Body of pancreas (tissue), 4 donors: Measurements from ENCODE around the gene GRK4. TPM values are rescaled to one million over a fixed set of nuclear protein-coding genes. Genes with fewer than 3 reads are reported as not detected.
"Not testable (repeated sequence)": the region's sequence is repeated elsewhere in the genome, so short reads cannot be mapped to it uniquely, and the experiment has no call there.

Source experiments
- ATAC-seq: fragments of 150-250 bp; one replicate; pipeline ENCODE4 v1.9.1; 2016
- DNase-seq, 4 donors: peaks; one replicate each; pipeline ENCODE4 v3.0.0-alpha.2; 2019
- H3K27ac ChIP-seq, 4 donors: fragments of 200-600 bp; sonication (generic); 1 replicate in 3 of 4; 2 replicates in 1 of 4; pipeline versions ENCODE4 v1.5.1 to v1.6.1; 2016 to 2019; ENCODE audit warnings: mild to moderate bottlenecking in 1 of 4, mixed read lengths in 1 of 4, moderate library complexity in 1 of 4
- H3K27me3 ChIP-seq, 2 donors: fragments of 200-600 bp; sonication (generic); one replicate each; pipeline ENCODE4 v1.6.0; 2016; ENCODE audit warnings: mild to moderate bottlenecking in 1 of 2
- H3K36me3 ChIP-seq, 2 donors: fragments of 200-600 bp; sonication (generic); replicated peaks in 1 of 2; 2 replicates each; pipeline ENCODE4 v1.5.1; 2016; ENCODE audit warnings: low read depth in 2 of 2; ENCODE audit not compliant: insufficient read depth in 1 of 2
- H3K4me1 ChIP-seq: fragments of 200-600 bp; sonication (generic); one replicate; pipeline ENCODE4 v1.6.0; 2016
- H3K4me3 ChIP-seq, 2 donors: fragments of 200-600 bp; sonication (generic); 1 replicate in 1 of 2; 2 replicates in 1 of 2; pipeline ENCODE4 v1.5.1; 2016 to 2019
- H3K9me3 ChIP-seq, 3 donors: fragments of 200-600 bp; sonication (generic); 1 replicate in 2 of 3; 2 replicates in 1 of 3; pipeline ENCODE4 v1.5.1; 2016
- POLR2A ChIP-seq, 3 donors: fragments of 450-650 bp; IDR thresholded peaks; one replicate each; pipeline ENCODE4 v1.6.1; 2016; ENCODE audit warnings: antibody characterized with exemption in 3 of 3, mild to moderate bottlenecking in 2 of 3
- WGBS, 2 donors: methylation state at CpG; one replicate each; pipeline ENCODE4 v1.1.5; 2017; 5-methylcytosine and 5-hydroxymethylcytosine counted together
- intact Hi-C: fragments of 100-400 bp; cut with DNase I; formaldehyde crosslinking; loops from one replicate; pipeline ENCODE4 v1.15.1; 2023
- total RNA-seq, 2 donors: library from RNA; depleted of rRNA; stranded (reverse); fragments of >200 nt; gene quantifications; one replicate each; pipeline ENCODE4 v1.1.0, GENCODE V29; 2016
- TF ChIP-seq, protein P1 (sequence below), 7 experiments: fragments of 450-650 bp in 4 of 7; fragments of 200-600 bp in 3 of 7; sonication (generic) in 3 of 7; IDR thresholded peaks; one replicate each; pipeline ENCODE4 v1.5.1; 2016 to 2019; ENCODE audit warnings: antibody characterized with exemption in 7 of 7

The GRK4 gene
- total RNA-seq, 2 donors from 2014 or later: 6.5 to 14.5 TPM

GRCh38 chr4:2937986-2938385, 25.4 kb upstream of the GRK4 start:
- intact Hi-C loops: loop anchor here (5.0 kb wide), 1 partner anchor 181 kb away; the partner anchor contains the start of gene TNIP2

DNA sequence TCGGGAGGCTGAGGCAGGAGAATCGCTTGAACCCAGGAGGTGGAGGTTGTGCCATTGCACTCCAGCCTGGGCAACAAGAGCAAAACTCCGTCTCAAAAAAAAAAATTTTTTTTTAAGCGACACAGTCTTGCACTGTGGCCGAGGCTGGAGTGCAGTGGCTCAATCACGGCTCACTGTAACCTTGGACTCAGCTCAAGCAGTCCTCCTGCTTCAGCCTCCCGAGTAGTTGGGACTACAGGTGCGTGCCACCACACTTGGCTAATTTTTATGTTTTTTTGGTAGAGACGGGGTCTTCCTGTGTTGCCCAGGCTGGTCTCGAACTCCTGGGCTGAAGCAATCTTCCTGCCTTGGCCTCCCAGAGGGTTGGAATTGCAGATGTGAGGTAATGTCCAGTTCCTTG, 25.0 kb upstream of the GRK4 start:
- H3K27me3 ChIP-seq, H3K9me3 ChIP-seq, ATAC-seq, H3K4me3 ChIP-seq, H3K27ac ChIP-seq: not testable (repeated sequence)
- Histone ChIP-seq H3K36me3 (peaks cover 26 to 31% of the 10 kb centered on the region in 2 donors), H3K4me1 (peaks cover 29% of the 10 kb centered on the region)
- peak in 2 of 4 donors; percentile 5 to 10 for DNase-seq
- WGBS, 2 donors: 87 to 91% methylated on average over 10 of the region's 10 CpGs
- intact Hi-C loops: loop anchor here (5.0 kb wide), 1 partner anchor 181 kb away; the partner anchor contains the start of gene TNIP2

More at GRCh38 chr4:2937986-2938385, 25.4 kb upstream of the GRK4 start:
- Histone ChIP-seq H3K9me3 (no peaks in the 10 kb centered on the region), H3K27ac (no peak overlapping the region), H3K4me3 (no peak overlapping the region), H3K4me1 (peaks cover 33% of the 10 kb centered on the region), H3K36me3 (peaks cover 22 to 31% of the 10 kb centered on the region in 2 donors), H3K27me3 (no peaks in the 10 kb centered on the region)
- ATAC-seq (no peak), DNase-seq (peak in 1 of 4 donors; percentile 4)
- WGBS, 2 donors: 64 to 80% methylated on average over 12 of the region's 12 CpGs
- TF ChIP-seq POLR2A (IDR thresholded peaks at IDR 0.05): no peak
- TF ChIP-seq, protein P1, sequence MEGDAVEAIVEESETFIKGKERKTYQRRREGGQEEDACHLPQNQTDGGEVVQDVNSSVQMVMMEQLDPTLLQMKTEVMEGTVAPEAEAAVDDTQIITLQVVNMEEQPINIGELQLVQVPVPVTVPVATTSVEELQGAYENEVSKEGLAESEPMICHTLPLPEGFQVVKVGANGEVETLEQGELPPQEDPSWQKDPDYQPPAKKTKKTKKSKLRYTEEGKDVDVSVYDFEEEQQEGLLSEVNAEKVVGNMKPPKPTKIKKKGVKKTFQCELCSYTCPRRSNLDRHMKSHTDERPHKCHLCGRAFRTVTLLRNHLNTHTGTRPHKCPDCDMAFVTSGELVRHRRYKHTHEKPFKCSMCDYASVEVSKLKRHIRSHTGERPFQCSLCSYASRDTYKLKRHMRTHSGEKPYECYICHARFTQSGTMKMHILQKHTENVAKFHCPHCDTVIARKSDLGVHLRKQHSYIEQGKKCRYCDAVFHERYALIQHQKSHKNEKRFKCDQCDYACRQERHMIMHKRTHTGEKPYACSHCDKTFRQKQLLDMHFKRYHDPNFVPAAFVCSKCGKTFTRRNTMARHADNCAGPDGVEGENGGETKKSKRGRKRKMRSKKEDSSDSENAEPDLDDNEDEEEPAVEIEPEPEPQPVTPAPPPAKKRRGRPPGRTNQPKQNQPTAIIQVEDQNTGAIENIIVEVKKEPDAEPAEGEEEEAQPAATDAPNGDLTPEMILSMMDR (IDR thresholded peaks at IDR 0.05): no peak

GRCh38 chr4:2938906-2939305, 24.5 kb upstream of the GRK4 start:
- 90 to 94% methylated on average over 14 of the region's 14 CpGs for WGBS, 2 donors
- Histone ChIP-seq H3K36me3 (peaks cover 28 to 31% of the 10 kb centered on the region in 2 donors), H3K4me3 (no peak overlapping the region), H3K27me3 (no peaks in the 10 kb centered on the region), H3K9me3 (no peaks in the 10 kb centered on the region), H3K27ac (no peak overlapping the region), H3K4me1 (peaks cover 24% of the 10 kb centered on the region)
- TF ChIP-seq POLR2A (IDR thresholded peaks at IDR 0.05): no peak
- TF ChIP-seq, protein P1 (IDR thresholded peaks at IDR 0.05): no peak
- peak in 2 of 4 donors; percentile 3 to 8 for DNase-seq
- no peak for ATAC-seq
- intact Hi-C loops: loop anchor here (5.0 kb wide), 1 partner anchor 182 kb away; the partner anchor contains the start of gene TNIP2

DNA sequence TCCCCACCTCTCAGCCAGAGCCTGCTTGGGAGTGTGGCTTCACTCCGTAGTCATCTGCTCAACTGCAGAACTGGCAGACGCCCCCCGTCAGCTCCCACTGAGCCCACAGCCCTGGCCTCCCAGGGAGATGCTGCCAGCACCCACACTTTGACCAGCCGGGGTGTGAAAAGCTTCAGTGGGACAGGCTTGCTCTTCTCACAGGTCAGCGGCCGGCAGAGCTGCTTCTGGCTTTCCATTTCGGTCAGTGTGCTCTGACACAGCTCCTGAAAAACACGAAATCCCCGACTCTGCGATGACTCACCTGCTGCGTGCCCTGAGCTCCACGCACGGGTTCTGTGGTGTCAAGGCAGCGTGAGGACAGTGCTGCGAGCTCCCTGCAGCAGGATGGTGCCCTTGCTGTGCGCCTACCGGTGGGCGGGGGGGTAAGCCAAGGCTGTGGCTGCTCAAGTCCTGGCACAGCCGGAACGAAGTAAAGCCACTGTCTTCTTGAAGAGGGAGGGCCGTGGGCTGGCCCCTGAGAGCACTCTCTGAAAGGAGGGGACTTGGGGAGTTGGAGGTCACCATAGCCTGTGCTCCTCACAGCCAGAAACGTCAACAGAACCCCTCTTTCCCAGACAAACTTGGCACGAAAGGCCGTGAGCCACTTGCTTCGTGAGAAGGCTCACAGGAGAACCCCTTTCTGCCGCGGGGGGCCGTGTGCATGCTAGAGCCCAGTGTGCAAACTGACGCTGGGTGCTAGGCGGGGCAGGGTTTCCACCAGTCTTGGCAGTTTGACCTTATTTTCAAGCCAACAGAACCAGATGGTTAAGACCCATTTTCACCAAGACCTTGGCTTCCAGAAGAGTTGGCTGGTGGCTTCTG, 23.8 kb upstream of the GRK4 start:
- Histone ChIP-seq H3K27ac (no peak overlapping the region), H3K4me3 (no peak overlapping the region), H3K27me3 (no peaks in the 10 kb centered on the region), H3K36me3 (peaks cover 31% of the 10 kb centered on the region in 2 donors), H3K9me3 (no peaks in the 10 kb centered on the region), H3K4me1 (peaks cover 23% of the 10 kb centered on the region)
- TF ChIP-seq, protein P1 (IDR thresholded peaks at IDR 0.05): no peak
- no peak for TF ChIP-seq POLR2A (IDR thresholded peaks at IDR 0.05)
- DNase-seq (peak in 2 of 4 donors; percentile 10 to 11), ATAC-seq (no peak)
- WGBS, 2 donors: 89 to 92% methylated on average over 27 to 28 of the region's 30 CpGs
- intact Hi-C loops: loop anchor here (5.0 kb wide), 1 partner anchor 182 kb away; the partner anchor contains the start of gene TNIP2
